BJ (cell line): ENCODE measurements around the gene TGFBR3L. TPM values are rescaled to one million over a fixed set of nuclear protein-coding genes. Genes with fewer than 3 reads are reported as not detected.
A peak's percentile ranks its signal among the peaks of the same experiment; 100 is the strongest.

Source experiments
- CTCF ChIA-PET: fragments of 350-600 bp; formaldehyde crosslinking; extraction: SDS; loops from one replicate; lab custom pipeline; 2021; ENCODE audit warnings: antibody characterized with exemption, inconsistent platforms; lab: Yijun Ruan, JAX
- POLR2A ChIA-PET: fragments of 300-600 bp; sonication (Branson Sonifier 250); formaldehyde crosslinking; extraction: SDS; loops from one replicate; lab custom pipeline; 2021; ENCODE audit warnings: antibody characterized with exemption; lab: Charles Lee
- DNase-seq: peaks from one replicate; pipeline ENCODE4 v3.0.0-alpha.2; 2011; ENCODE audit warnings: low read depth
- H3K27me3 ChIP-seq: 2 replicates; pipeline ENCODE4 v1.6.0; 2011; ENCODE audit warnings: low read length; ENCODE audit not compliant: control insufficient read depth, insufficient read depth
- H3K36me3 ChIP-seq: 2 replicates; pipeline ENCODE4 v1.5.1; 2011; ENCODE audit warnings: low read length; ENCODE audit not compliant: control insufficient read depth, insufficient read depth
- H3K4me3 ChIP-seq: 2 replicates; pipeline ENCODE4 v1.5.1; 2011; ENCODE audit warnings: low read depth, mild to moderate bottlenecking, control low read depth, low read length
- CTCF ChIP-seq: IDR thresholded peaks from 2 replicates; pipeline ENCODE4 v1.5.1; 2011; ENCODE audit warnings: low read depth, mild to moderate bottlenecking, control low read depth, inconsistent platforms, low read length, moderate library complexity; ENCODE audit not compliant: insufficient read depth
- polyA plus RNA-seq: library from polyadenylated mRNA; depleted of rRNA; stranded (reverse); fragments of >200 nt; gene quantifications from 2 replicates; pipeline ENCODE4 v1.2.3, GENCODE V29; 2011

TGFBR3L gene
- polyA plus RNA-seq, 1 experiment: 0.50 TPM

- no peak overlapping the region for H3K4me3 ChIP-seq
- POLR2A ChIA-PET: no interaction called here
- DNase-seq: no peak
- CTCF ChIA-PET: interaction anchor here (4.5 kb wide), 1 partner anchor 12 kb away, joined by 34 read pairs; the partner anchor contains the start of gene TIMM44
- peaks cover 46% of the 10 kb centered on the region for H3K36me3 ChIP-seq
- no peak for TF ChIP-seq CTCF
- H3K27me3 ChIP-seq: no peaks in the 10 kb centered on the region
Observed at GRCh38 chr19:7931221-7932061, 16.8 kb downstream of the TGFBR3L start.

- TF ChIP-seq CTCF: no peak
- ChIA-PET POLR2A (no interaction called here), CTCF (interaction anchor here (4.5 kb wide), 1 partner anchor 11 kb away, joined by 34 read pairs; the partner anchor contains the start of gene TIMM44)
- DNase-seq: no peak
- Histone ChIP-seq H3K36me3 (peaks cover 46% of the 10 kb centered on the region), H3K27me3 (no peaks in the 10 kb centered on the region), H3K4me3 (no peak overlapping the region)
Observed at GRCh38 chr19:7932276-7932929, 17.8 kb downstream of the TGFBR3L start.

- Histone ChIP-seq H3K36me3 (peaks cover 49% of the 10 kb centered on the region), H3K4me3 (no peak overlapping the region), H3K27me3 (no peaks in the 10 kb centered on the region)
- ChIA-PET POLR2A (no interaction called here), CTCF (no interaction called here)
- TF ChIP-seq CTCF: no peak
- no peak for DNase-seq
Observed at GRCh38 chr19:7932930-7933300, 18.3 kb downstream of the TGFBR3L start.

- Histone ChIP-seq H3K27me3 (no peaks in the 10 kb centered on the region), H3K4me3 (no peak overlapping the region), H3K36me3 (peaks cover 49% of the 10 kb centered on the region)
- DNase-seq: no peak
- POLR2A ChIA-PET: no interaction called here
- peak; percentile 41 for TF ChIP-seq CTCF
- CTCF ChIA-PET: interaction anchor here (1.0 to 1.1 kb wide), 2 partner anchors 9 to 10 kb away, joined by 3 read pairs; partner anchors contain the start of gene TIMM44
Observed at GRCh38 chr19:7933411-7933810, 18.8 kb downstream of the TGFBR3L start.
